ENCODE data around the gene UVRAG.

DNA sequence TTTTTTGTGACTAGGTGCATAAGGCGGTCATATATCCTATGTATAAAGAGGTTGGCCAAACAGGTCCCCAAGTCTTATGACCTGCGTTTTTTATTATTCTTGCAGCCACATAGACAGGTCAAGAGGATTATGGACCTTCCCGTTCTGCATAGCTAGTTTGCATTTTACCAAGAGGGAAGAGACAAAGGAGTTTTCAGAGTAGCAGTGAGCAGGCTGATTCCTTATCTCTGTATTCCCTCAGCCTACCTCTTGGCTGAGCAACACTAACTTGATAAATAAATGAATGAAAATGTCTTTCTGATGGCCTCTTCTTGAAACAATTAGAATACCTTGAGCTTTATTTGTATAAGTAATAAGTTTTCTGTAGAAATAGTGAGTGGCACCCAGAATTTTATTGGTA, 210.8 kb downstream of the UVRAG start:
- TF ChIP-seq, protein P1, sequence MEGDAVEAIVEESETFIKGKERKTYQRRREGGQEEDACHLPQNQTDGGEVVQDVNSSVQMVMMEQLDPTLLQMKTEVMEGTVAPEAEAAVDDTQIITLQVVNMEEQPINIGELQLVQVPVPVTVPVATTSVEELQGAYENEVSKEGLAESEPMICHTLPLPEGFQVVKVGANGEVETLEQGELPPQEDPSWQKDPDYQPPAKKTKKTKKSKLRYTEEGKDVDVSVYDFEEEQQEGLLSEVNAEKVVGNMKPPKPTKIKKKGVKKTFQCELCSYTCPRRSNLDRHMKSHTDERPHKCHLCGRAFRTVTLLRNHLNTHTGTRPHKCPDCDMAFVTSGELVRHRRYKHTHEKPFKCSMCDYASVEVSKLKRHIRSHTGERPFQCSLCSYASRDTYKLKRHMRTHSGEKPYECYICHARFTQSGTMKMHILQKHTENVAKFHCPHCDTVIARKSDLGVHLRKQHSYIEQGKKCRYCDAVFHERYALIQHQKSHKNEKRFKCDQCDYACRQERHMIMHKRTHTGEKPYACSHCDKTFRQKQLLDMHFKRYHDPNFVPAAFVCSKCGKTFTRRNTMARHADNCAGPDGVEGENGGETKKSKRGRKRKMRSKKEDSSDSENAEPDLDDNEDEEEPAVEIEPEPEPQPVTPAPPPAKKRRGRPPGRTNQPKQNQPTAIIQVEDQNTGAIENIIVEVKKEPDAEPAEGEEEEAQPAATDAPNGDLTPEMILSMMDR (IDR thresholded peaks at IDR 0.05) = no peak
- TF ChIP-seq POLR2A (IDR thresholded peaks at IDR 0.05) = no peak
